HG02884 (cell line): ENCODE data around the gene ZNF324B.
"Not testable (repeated sequence)": the region's sequence is repeated elsewhere in the genome, so short reads cannot be mapped to it uniquely, and the experiment has no call there.

Experiments
- ATAC-seq: cut with Tn5 transposase; IDR thresholded peaks from one replicate; pipeline ENCODE4 v1.9.1; 2021; ENCODE audit warnings: mild to moderate bottlenecking, moderate library complexity; ENCODE audit not compliant: unreplicated experiment

ZNF324B gene

DNA sequence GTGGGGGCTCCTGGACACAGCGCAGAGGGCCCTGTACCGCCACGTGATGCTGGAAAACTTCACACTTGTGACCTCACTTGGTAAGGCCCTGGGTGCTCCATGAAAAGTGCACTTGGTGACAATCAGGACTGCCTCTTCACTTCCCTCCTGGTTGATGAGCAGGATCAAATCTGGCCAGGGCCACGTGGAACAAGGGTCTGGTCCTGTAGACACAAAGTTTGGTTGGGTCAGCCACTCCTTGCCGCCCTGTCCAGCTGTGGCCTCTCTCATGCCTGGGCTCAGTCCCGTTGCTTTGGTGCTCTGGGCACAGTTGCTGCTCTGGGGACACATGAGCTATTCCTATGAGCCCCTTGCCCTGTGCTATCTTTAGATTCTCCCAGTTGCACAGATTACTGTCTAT lies 2.3 kb downstream of the ZNF324B start:
- no peak for ATAC-seq

DNA sequence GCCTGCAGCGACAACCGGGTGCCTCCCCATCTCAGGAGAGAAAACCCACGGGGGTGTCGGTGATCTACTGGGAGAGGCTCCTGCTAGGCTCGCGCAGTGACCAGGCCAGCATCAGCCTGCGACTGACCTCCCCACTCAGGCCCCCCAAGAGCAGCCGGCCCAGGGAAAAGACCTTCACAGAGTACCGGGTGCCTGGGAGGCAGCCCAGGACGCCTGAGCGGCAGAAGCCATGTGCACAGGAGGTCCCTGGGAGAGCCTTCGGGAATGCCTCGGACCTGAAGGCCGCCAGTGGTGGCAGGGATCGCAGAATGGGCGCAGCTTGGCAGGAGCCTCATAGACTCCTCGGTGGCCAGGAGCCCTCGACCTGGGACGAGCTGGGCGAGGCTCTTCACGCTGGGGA lies 3.9 kb downstream of the ZNF324B start:
- no peak for ATAC-seq

DNA sequence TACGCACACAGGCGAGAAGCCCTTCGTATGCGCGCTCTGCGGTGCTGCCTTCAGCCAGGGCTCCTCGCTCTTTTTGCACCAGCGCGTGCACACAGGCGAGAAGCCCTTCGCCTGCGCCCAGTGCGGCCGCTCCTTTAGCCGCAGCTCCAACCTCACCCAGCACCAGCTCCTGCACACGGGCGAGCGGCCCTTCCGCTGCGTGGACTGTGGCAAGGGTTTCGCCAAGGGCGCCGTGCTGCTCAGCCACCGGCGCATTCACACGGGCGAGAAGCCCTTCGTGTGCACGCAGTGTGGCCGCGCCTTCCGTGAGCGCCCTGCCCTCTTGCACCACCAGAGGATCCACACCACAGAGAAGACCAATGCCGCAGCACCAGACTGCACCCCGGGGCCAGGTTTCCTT lies 4.7 kb downstream of the ZNF324B start:
- ATAC-seq, result no peak

DNA sequence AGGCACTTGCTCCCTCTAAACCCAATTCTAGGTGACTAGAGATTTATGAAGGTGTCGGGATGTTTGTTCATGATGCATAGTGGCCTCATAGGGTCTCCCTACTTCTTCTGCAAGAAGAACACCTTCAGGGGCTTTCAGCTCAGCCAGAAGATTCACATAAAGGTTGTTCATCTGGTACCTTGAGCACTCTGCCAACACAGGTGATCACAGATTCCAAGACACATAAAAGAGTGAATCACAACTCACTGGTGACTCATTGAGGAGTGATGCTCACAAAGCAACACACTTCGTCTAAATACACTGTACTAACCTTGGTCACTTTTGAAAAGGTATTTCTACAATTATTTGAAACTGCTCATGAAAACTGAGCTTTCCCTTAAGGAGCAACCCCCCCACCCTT lies 8.6 kb downstream of the ZNF324B start:
- no peak for ATAC-seq

DNA sequence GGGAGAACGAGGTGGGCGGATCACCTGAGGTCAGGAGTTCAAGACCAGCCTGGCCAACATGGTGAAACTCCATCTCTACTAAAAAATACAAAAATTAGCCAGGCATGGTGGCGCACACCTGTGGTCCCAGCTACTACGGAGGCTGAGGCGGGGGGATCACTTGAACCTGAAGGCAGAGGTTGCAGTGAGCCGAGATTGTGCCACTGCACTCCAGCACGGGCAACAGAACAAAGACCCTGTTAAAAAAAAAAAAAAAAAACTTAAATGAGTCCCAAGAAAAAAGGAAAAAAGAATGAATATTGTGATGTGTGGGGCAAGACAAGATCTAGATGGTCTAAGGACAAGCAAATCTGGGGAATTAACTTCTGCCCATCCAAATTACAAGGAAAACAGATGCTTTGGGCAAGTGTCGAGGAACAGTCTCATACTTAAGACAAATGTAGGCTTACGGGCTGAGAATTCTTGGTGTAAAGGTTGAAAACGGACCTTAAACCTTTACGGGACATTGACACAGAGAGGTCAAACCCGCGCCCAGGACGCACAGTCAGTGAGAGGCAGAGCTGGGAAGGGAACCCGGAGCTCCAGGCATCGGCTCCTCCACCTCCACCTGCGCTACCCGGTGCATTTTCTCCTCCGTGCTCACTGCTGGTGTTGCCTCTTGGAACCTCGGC lies 14.8 kb downstream of the ZNF324B start:
- ATAC-seq, result no peak

DNA sequence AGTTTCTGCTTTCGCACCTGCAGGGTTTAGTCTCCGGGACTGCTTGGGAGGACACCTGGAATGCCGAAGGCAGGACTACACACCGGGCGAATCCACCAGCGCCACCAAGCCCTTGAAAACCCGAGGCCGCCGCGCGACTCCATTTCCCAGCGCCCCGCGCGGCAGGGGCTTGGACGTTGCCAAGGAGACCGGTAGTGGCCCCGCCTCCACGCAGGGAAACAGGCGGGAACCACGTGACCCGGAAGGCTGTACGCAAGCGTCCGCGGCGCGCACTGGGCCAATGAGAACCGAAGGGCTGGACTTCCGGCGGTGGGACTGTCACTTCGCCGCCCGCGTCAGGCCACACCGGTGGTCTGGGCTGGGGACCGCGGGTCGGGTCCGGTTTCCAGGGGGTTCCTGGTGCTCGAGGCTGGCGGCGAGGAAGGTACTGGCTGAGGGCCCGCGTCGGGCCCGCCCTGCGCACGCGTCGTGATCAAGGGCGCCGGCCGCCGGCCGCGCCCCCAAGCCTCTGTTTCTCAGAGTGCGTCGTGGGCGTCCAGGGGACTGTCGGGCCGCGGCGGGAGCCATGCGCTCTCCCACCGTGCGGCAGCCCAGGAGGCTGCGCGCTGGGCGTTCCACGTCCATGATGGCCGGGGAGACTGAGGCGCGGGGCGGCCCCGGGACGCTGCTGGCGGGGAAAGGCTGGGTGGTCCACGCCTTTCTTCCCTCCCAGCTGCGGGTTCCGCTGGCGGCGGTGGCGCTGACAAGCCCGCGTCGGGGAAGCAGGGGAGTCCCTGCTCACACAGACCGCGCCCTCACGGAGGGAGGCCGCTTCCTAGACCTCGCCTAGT lies 15.6 kb downstream of the ZNF324B start, which contains the start of gene ZNF324:
TSS of gene ZNF324 (plus strand) at position 321 of the 830 bp plus-strand sequence. CDS start 2,106 bp downstream, outside the sequence.
- peak; percentile 90 for ATAC-seq

DNA sequence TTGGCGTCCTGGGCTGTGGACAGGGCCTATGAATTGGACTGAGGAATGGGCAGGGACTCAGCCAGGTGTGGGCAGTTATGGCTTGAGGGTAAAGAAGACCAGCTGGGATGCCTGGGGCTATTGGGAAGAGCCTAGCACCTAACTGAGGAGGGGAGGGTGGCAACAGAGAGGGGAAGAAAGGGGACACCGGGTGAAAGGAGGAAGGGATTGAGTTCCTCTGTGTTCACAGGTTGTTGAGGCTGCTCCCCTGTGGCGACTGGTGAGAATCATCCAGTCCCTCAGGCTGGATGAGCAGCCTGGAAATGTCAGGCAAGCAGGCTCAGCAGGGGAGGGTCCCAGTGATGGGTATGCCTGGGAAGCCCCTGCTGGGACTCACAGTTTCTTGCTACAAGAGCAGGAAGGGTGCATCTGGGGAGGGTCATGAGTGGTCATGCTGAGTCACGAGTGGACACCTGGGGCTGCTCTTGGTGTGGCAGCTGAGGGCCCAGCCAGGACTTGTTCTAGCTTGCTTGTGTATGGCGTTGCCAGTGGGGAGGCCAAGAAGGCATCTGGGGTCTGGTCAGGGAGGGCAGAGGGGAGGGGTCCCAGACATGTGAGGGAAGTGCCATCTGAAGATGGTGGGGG lies 16.9 kb downstream of the ZNF324B start:
- no peak for ATAC-seq

DNA sequence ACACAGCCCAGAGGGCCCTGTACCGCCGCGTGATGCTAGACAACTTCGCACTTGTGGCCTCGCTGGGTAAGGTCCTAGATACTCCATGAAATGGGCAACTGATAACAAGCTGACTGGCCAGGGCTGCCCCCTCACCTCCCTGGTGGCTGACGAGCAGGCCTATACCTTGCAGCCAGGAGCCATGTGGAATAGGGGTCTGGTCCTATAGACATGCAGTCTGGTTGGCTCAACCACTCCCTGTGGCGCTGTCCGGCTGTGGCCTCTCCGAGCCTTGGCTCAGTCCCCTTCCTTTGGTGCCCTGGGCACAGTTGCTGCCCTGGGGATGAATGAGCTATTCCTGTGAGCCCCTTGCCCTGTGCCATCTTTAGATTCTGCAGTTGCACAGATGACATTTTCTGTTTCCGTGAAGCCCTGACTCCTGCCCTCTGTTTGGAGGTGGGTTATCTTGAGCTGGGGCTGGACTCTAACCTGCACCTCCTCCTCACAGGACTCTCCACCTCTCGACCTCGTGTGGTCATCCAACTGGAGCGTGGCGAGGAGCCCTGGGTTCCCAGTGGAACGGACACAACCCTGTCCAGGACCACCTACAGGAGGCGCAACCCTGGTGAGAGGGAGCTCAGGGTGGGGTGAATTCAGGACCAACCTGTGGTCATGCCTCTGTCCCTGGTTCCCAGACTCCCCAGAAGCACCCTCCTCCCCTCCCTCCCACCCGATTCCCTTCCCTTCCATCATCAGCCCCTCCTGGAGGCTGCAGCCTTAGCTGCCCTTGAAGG lies 18.0 kb downstream of the ZNF324B start:
- ATAC-seq, result no peak

DNA sequence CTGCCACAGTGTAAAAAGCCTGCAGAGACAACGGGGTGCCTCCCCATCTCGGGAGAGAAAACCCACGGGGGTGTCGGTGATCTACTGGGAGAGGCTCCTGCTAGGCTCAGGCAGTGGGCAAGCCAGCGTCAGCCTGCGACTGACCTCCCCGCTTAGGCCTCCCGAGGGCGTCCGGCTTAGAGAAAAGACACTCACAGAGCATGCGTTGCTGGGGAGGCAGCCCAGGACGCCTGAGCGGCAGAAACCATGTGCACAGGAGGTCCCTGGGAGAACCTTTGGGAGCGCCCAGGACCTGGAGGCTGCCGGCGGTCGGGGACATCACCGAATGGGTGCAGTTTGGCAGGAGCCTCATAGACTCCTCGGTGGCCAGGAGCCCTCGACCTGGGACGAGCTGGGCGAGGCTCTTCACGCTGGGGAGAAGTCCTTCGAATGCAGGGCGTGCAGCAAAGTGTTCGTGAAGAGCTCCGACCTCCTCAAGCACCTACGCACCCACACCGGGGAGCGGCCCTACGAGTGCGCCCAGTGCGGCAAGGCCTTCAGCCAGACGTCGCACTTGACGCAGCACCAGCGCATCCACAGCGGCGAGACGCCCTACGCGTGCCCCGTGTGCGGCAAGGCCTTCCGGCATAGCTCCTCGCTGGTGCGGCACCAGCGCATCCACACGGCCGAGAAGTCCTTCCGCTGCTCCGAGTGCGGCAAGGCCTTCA lies 19.6 kb downstream of the ZNF324B start:
- ATAC-seq, result not testable (repeated sequence)

DNA sequence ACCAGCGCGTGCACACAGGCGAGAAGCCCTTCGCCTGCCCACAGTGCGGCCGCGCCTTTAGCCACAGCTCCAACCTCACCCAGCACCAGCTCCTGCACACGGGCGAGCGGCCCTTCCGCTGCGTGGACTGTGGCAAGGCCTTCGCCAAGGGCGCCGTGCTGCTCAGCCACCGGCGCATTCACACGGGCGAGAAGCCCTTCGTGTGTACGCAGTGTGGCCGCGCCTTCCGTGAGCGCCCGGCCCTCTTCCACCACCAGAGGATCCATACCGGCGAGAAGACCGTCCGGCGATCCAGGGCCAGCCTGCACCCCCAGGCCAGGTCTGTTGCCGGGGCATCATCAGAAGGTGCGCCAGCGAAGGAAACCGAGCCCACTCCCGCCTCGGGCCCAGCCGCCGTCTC lies 20.3 kb downstream of the ZNF324B start:
- no peak for ATAC-seq

DNA sequence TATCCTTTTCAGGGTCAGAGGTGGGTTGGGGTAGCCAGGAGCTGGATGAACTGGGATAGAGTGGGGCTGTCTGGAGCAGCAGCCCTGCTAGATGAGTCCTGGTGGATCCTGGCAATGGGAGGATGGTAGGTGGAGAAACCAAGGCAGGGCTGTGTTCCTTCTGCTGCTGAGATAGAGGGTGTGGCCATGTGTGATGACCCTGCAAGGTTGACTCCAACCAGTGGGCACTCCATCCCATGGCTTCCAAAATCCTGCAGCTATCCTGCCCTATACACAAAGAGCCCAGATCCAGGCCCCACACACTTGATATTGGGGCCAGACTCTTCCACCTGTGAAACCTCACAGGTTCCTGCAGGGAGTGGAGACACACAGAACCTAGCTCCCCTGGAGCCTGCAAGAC lies 22.4 kb downstream of the ZNF324B start:
- ATAC-seq, result no peak

DNA sequence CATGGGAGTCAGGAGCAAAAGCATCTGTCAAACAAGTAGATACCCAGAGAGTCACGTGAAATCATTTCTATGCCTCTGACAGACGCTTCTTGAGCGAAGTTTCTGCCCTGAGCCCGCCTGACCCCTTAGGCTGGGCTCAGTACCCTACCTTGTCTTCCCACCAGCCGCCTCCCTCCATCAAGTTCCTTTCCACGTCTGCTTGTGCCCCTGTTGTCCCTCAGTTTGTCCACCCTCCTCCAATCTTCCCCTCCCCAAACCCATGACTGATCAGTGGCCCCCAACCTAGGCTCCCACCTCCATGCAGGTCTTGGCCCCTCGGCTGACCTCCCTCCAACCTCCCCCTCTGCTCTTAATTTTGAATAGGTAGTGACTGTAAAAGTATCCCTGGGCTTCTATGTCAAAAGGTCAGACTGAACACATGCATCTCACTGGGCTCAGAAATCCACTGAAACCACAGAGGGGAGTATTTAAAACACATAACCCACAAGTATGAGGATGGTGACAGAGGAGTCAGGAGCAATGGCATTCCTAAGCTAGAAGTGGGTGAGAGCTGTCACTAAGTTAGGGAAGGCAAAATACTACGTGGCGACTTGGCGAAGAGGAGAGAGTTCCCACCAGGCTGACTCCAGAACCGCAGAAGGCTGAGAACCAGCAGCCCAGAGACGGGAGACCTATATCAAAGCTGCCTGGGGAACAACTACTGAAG lies 23.0 kb downstream of the ZNF324B start:
- ATAC-seq, result no peak

DNA sequence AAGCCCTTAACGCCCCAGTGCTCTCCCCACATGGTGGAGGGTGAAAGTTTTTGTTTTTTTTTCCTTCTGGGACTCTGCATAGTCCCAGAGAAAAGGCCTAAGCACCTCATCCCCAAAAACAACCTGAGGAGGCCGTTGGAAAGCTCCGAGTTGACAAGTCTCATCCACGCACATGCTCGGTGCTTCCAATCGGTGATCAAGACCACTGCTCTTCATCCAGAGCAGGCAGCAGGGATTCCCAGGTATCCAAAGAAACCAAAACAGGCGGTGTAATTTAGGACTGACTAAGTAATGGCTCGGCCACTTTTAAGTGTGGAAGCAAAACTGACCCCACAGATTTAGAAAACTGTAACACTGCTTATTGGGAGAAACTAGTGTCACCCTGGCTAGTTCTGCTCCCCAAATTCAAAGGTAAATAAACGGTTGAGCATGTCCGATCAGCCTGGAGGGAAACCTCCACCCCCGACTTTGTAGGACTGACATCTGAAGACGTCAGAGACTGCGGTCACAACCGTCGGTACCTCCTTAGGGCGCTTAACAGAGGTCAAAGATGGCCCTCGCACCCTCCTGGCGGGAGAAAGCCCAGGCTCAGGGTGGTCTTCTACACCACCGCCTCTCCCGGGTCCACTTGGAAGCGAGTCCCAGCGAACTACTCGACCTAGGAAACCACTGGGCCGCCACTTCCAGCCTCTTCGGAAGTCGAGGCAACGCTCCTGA lies 23.7 kb downstream of the ZNF324B start:
- ATAC-seq, result peak; percentile 1

DNA sequence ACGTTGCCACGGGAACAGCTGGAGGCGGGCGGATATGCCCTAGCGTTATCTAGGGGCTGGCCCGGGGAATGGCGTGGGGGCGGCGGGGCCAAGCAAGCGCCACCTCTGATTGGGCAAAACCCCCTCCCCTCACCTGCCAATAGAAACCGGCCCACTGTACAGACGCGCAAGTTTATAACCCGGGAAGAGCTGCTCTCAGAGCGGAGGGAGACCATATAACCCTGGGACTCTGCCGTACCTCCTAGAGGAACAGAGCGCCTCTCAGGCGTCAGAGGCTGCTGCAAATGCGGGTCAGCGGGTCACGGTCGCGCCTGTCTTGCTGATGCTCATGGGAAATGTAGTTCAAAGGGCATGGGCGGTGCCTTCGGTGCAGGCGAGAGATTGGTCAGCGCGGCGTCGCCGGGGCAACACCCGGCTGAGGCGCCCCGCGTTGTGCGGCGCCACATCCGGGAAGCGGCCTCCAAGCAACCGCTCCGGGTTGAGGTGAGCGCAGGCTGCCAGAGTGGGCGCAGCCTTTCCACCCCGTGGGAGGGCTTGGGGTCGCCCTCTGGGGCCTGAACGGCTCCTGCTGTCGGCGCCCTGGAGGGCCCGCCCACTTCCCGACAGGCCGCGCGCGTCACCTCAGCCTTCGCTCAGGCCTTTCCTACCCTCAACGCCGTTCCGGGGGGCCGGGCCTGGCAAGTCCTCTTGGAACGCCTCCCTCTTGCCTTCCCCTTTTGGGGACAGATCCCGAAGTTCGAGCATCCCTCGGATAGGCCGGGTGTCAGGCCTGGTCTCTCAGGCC lies 24.5 kb downstream of the ZNF324B start, which contains the start of gene ZNF446:
TSS of gene ZNF446 (plus strand) at position 639 of the 784 bp plus-strand sequence. CDS start 867 bp downstream, outside the sequence.
- ATAC-seq, result peak; percentile 82

DNA sequence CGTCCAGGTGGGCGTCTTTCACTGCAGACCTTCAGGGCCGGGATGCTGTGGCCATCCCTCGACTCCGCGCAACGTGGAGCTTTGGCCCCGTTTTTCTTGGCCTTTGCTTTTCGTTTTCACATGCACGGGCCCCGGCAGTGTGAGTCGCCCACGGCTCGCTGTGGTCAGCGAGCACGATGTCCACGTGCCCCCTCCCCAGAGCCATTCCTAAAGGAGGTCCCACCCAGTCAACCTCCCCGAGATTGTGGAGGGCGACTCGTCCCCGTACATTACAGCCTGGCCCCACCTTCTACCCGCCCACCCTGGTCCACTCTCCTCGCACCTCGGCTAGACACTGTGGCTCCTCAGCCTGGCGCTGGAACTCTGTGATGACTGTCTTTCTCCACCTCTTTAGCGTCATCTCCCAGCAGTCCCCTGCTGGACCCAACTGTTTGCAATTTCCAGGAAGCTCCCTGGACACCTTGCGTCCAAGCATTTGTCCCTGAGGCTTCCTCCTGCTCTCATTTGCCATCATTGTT lies 25.1 kb downstream of the ZNF324B start:
- no peak for ATAC-seq

DNA sequence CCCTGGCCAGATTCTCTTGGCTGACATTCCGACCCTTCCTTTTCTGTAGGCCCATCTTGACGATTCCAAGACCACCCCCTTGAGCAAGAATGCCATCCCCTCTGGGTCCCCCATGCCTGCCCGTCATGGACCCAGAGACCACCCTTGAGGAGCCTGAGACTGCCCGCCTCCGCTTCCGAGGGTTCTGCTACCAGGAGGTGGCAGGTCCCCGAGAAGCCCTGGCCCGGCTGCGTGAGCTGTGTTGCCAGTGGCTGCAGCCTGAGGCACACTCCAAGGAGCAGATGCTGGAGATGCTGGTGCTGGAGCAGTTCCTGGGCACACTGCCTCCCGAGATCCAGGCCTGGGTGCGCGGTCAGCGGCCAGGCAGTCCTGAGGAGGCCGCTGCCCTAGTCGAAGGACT lies 25.7 kb downstream of the ZNF324B start:
- no peak for ATAC-seq

DNA sequence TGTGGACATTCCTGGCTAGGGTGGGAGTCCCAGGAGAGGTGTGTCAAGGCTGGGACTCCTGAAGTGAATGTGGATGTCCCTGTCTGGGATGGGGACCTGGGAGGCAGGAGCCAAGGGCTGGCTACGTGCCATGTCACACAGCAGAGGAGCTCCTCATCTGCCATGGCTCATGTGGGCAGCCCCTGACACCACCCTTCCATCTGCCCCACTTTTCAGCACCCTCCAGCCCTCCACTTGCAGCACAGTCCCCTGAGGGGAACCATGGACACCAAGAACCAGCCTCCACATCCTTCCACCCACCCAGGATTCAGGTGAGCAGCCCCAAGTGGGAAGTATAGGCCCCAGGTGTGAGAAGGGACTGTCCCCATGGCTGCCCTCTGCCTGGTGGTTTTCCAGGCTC lies 26.4 kb downstream of the ZNF324B start:
- no peak for ATAC-seq

DNA sequence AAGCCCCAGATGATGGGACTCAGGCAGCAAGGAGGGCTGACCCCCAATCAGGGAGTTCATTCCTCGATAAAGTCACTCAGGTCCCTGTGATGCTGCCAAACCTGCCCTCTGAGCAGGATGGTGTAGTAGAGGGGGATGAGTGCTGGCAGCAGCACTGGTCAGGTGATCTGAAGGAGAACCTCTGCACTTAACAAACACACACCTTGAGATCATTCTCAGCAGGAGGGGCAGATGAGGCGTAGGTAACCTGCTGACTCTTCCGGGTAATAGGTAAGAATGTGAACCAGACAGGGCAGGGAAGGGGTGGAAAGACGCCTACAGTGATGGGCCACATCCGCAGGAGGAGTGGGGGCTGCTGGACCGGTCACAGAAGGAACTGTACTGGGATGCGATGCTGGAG lies 27.9 kb downstream of the ZNF324B start:
- ATAC-seq, result no peak
